ENCODE measurements around the gene TOM1L2.

- no peak for TF ChIP-seq POLR2A (IDR thresholded peaks at IDR 0.05)
- TF ChIP-seq CTCF (IDR thresholded peaks at IDR 0.05) = no peak
Observed at GRCh38 chr17:17983776-17984175, 11.6 kb upstream of the TOM1L2 start.
